Endodermal cell (in vitro differentiated cells): ENCODE measurements around the gene LNX1. TPM values are rescaled to one million over a fixed set of nuclear protein-coding genes. Genes with fewer than 3 reads are reported as not detected.

Experiments used
- DNase-seq: peaks from one replicate; pipeline ENCODE4 v3.0.0-alpha.2; 2017
- H3K27ac ChIP-seq: 2 replicates; pipeline ENCODE4 v1.5.1; 2013; ENCODE audit warnings: mild to moderate bottlenecking, low read depth, low read length, moderate library complexity
- H3K27me3 ChIP-seq: 2 replicates; pipeline ENCODE4 v1.6.1; 2013; ENCODE audit warnings: mild to moderate bottlenecking, low read length, moderate library complexity; ENCODE audit not compliant: insufficient read depth, control insufficient read depth, poor library complexity, severe bottlenecking
- H3K36me3 ChIP-seq: 2 replicates; pipeline ENCODE4 v1.7.0; 2013; ENCODE audit warnings: mild to moderate bottlenecking, low read length, moderate library complexity; ENCODE audit not compliant: control insufficient read depth, insufficient read depth
- H3K4me1 ChIP-seq: one replicate; pipeline ENCODE4 v1.7.0; 2013; ENCODE audit warnings: low read length; ENCODE audit not compliant: control insufficient read depth, insufficient read depth
- H3K4me3 ChIP-seq: 2 replicates; pipeline ENCODE4 v1.5.1; 2013; ENCODE audit warnings: mild to moderate bottlenecking, low read length, moderate library complexity
- H3K9ac ChIP-seq: 2 replicates; pipeline ENCODE4 v1.6.1; 2013; ENCODE audit warnings: mild to moderate bottlenecking, low read length, moderate library complexity; ENCODE audit not compliant: poor library complexity, severe bottlenecking; ENCODE audit errors: extremely low read depth
- H3K9me3 ChIP-seq: 2 replicates; pipeline ENCODE4 v1.6.1; 2013; ENCODE audit warnings: mild to moderate bottlenecking, low read length, moderate library complexity; ENCODE audit not compliant: control insufficient read depth
- H3K27ac Mint-ChIP-seq: 2 replicates; pipeline ENCODE4 v1.8.0; 2020; ENCODE audit warnings: mixed read lengths
- H3K27me3 Mint-ChIP-seq: 2 replicates; pipeline ENCODE4 v1.8.0; 2021; ENCODE audit warnings: mild to moderate bottlenecking, mixed read lengths; ENCODE audit not compliant: insufficient read depth
- H3K36me3 Mint-ChIP-seq: 2 replicates; pipeline ENCODE4 v1.8.0; 2020; ENCODE audit warnings: low read depth, mixed read lengths
- H3K4me1 Mint-ChIP-seq: 2 replicates; pipeline ENCODE4 v1.8.0; 2020; ENCODE audit warnings: mixed read lengths
- H3K4me3 Mint-ChIP-seq: 2 replicates; pipeline ENCODE4 v1.8.0; 2020; ENCODE audit warnings: mild to moderate bottlenecking, moderate library complexity, mixed read lengths
- H3K9me3 Mint-ChIP-seq: 2 replicates; pipeline ENCODE4 v1.8.0; 2020; ENCODE audit warnings: mild to moderate bottlenecking, mixed read lengths
- CTCF ChIP-seq: fragments of 200-600 bp; sonication (generic); conservative IDR thresholded peaks from 2 replicates; pipeline ENCODE4 v1.5.0; 2021; ENCODE audit warnings: antibody characterized with exemption, mild to moderate bottlenecking
- WGBS, 2 experiments: methylation state at CpG; one replicate each; pipeline versions ENCODE4 v1.1.5 to v1.1.7; 2013; ENCODE audit warnings: missing lambda C conversion rate in 2 of 2, mixed read lengths in 1 of 2; ENCODE audit not compliant: insufficient coverage in 1 of 2, insufficient read length in 1 of 2; 5-methylcytosine and 5-hydroxymethylcytosine counted together
- total RNA-seq, 2 donors: library from RNA; stranded (reverse); fragmentation: NEBNext Ultra II Directional in 1 of 2; extraction: Animal tissue kit (Norgen Biotek cat#: 25700) in 1 of 2; gene quantifications; 2 replicates in 1 of 2; 3 replicates in 1 of 2; pipeline ENCODE4 v1.2.1, GENCODE V29; 2021

Gene LNX1
- total RNA-seq, 2 donors from 2014 or later, result 4.4 to 5.4 TPM

GRCh38 chr4:53572600-53572994, 18.7 kb downstream of the LNX1 start:
- no peak overlapping the region for H3K27ac Mint-ChIP-seq
- Histone ChIP-seq H3K4me3 (no peak overlapping the region), H3K27me3 (no peaks in the 10 kb centered on the region), H3K27ac (no peak overlapping the region), H3K4me1 (no peaks in the 10 kb centered on the region), H3K9me3 (no peaks in the 10 kb centered on the region), H3K9ac (no peak overlapping the region), H3K36me3 (no peaks in the 10 kb centered on the region)
- no peaks in the 10 kb centered on the region for H3K27me3 Mint-ChIP-seq
- H3K9me3 Mint-ChIP-seq, result peaks cover 7% of the 10 kb centered on the region
- no peak for TF ChIP-seq CTCF
- no peak for DNase-seq
- 94% methylated on average over 2 of the region's 2 CpGs; no CpG with 5 or more reads in 1 of the 2 experiments for WGBS, 2 experiments
- peaks cover 4% of the 10 kb centered on the region for H3K4me1 Mint-ChIP-seq
- no peak overlapping the region for H3K4me3 Mint-ChIP-seq
- H3K36me3 Mint-ChIP-seq, result peaks cover 5% of the 10 kb centered on the region

- no peak for TF ChIP-seq CTCF
- H3K4me3 Mint-ChIP-seq, result no peak overlapping the region
- H3K27me3 ChIP-seq, result no peaks in the 10 kb centered on the region
- H3K36me3 Mint-ChIP-seq, result peaks cover 5% of the 10 kb centered on the region
- H3K4me3 ChIP-seq, result no peak overlapping the region
- no peaks in the 10 kb centered on the region for H3K27me3 Mint-ChIP-seq
- WGBS, 2 experiments, result 92 to 100% methylated on average over 2 to 5 of the region's 5 CpGs
- H3K4me1 Mint-ChIP-seq, result peaks cover 3% of the 10 kb centered on the region
- no peaks in the 10 kb centered on the region for H3K36me3 ChIP-seq
- H3K9ac ChIP-seq, result no peak overlapping the region
- no peak for DNase-seq
- H3K9me3 ChIP-seq, result no peaks in the 10 kb centered on the region
- H3K9me3 Mint-ChIP-seq, result peaks cover 7% of the 10 kb centered on the region
- no peak overlapping the region for H3K27ac ChIP-seq
- no peaks in the 10 kb centered on the region for H3K4me1 ChIP-seq
- no peak overlapping the region for H3K27ac Mint-ChIP-seq
These were observed 19.2 kb downstream of the LNX1 start for GRCh38 chr4:53571936-53572599.

- H3K27ac ChIP-seq, result no peak overlapping the region
- H3K9me3 ChIP-seq, result no peaks in the 10 kb centered on the region
- H3K4me3 Mint-ChIP-seq, result no peak overlapping the region
- H3K27ac Mint-ChIP-seq, result no peak overlapping the region
- no peak overlapping the region for H3K4me3 ChIP-seq
- H3K4me1 ChIP-seq, result no peaks in the 10 kb centered on the region
- no peaks in the 10 kb centered on the region for H3K27me3 Mint-ChIP-seq
- H3K4me1 Mint-ChIP-seq, result peaks cover 5% of the 10 kb centered on the region
- DNase-seq, result no peak
- 94 to 96% methylated on average over 3 to 4 of the region's 4 CpGs for WGBS, 2 experiments
- no peaks in the 10 kb centered on the region for H3K36me3 ChIP-seq
- H3K9me3 Mint-ChIP-seq, result peaks cover 2% of the 10 kb centered on the region
- TF ChIP-seq CTCF, result no peak
- H3K36me3 Mint-ChIP-seq, result no peaks in the 10 kb centered on the region
- no peaks in the 10 kb centered on the region for H3K27me3 ChIP-seq
- no peak overlapping the region for H3K9ac ChIP-seq
These were observed 27.5 kb downstream of the LNX1 start for GRCh38 chr4:53563824-53564223.
